A673 (cell line): ENCODE data around the gene CCDC9. TPM values are rescaled to one million over a fixed set of nuclear protein-coding genes. Genes with fewer than 3 reads are reported as not detected.

Source experiments
- BruUV-seq: library from RNA; stranded (reverse); fragments of 400-500 nt; replicated peaks from 2 replicates; lab custom pipeline; 2021; lab: Mats Ljungman, UMichigan
- CTCF ChIA-PET: fragments of 300-600 bp; sonication (Branson Sonifier 250); formaldehyde crosslinking; loops from one replicate; lab custom pipeline; 2022; ENCODE audit warnings: antibody characterized with exemption; lab: Charles Lee
- POLR2A ChIA-PET: fragments of 300-600 bp; sonication (Branson Sonifier 250); formaldehyde crosslinking; loops from one replicate; lab custom pipeline; 2022; ENCODE audit warnings: antibody characterized with exemption; ENCODE audit not compliant: low non-redundant PET; lab: Charles Lee
- DNase-seq: peaks from one replicate; pipeline ENCODE4 v3.0.0-alpha.2; 2015; ENCODE audit warnings: low spot score
- H3K27ac ChIP-seq: fragments of 200-600 bp; sonication (generic); 2 replicates; pipeline ENCODE4 v1.5.1; 2016; ENCODE audit warnings: mixed run types, low read depth, mild to moderate bottlenecking, mixed read lengths, antibody characterized with exemption, low read length; ENCODE audit not compliant: poor library complexity, severe bottlenecking
- H3K27me3 ChIP-seq: fragments of 200-600 bp; sonication (generic); replicated peaks from 2 replicates; pipeline ENCODE4 v1.6.1; 2017; ENCODE audit warnings: mixed run types, low read depth, mild to moderate bottlenecking, mixed read lengths, antibody characterized with exemption, low read length; ENCODE audit not compliant: insufficient read depth, poor library complexity
- H3K36me3 ChIP-seq: fragments of 200-600 bp; sonication (generic); 2 replicates; pipeline ENCODE4 v1.6.1; 2016; ENCODE audit warnings: mixed run types, mild to moderate bottlenecking, mixed read lengths, antibody characterized with exemption, low read length; ENCODE audit not compliant: insufficient read depth, poor library complexity, severe bottlenecking
- H3K4me1 ChIP-seq: fragments of 200-600 bp; sonication (generic); 2 replicates; pipeline ENCODE4 v1.6.1; 2017; ENCODE audit warnings: mixed run types, mild to moderate bottlenecking, mixed read lengths, antibody characterized with exemption, low read length; ENCODE audit not compliant: insufficient read depth, poor library complexity, severe bottlenecking
- H3K4me3 ChIP-seq: fragments of 200-600 bp; sonication (generic); 2 replicates; pipeline ENCODE4 v1.5.1; 2016; ENCODE audit warnings: low read depth, mixed run types, mild to moderate bottlenecking, mixed read lengths, low read length; ENCODE audit not compliant: poor library complexity, severe bottlenecking
- H3K9me3 ChIP-seq: fragments of 200-600 bp; sonication (generic); 2 replicates; pipeline ENCODE4 v1.6.1; 2016; ENCODE audit warnings: mixed run types, low read depth, mild to moderate bottlenecking, mixed read lengths, antibody characterized with exemption, low read length; ENCODE audit not compliant: poor library complexity, severe bottlenecking
- CTCF ChIP-seq: fragments of 300-800, 200-600 bp; sonication (generic); conservative IDR thresholded peaks from 2 replicates; pipeline ENCODE4 v1.5.1; 2017; ENCODE audit warnings: low read depth, mild to moderate bottlenecking, antibody characterized with exemption, low read length, moderate library complexity, mixed read lengths
- EZH2 ChIP-seq: fragments of 200-600 bp; sonication (generic); IDR thresholded peaks from 2 replicates; pipeline ENCODE4 v1.6.1; 2017; ENCODE audit warnings: borderline replicate concordance, low read depth, mild to moderate bottlenecking, mixed read lengths, antibody characterized with exemption, low read length; ENCODE audit not compliant: poor library complexity, severe bottlenecking
- intact Hi-C: fragments of 100-400 bp; cut with micrococcal nuclease; formaldehyde crosslinking; loops from one replicate; pipeline ENCODE4 v1.10.0; 2022; ENCODE audit not compliant: unreplicated experiment
- total RNA-seq: library from RNA; stranded (reverse); gene quantifications from 2 replicates; pipeline ENCODE4 v1.2.3, GENCODE V29; 2021

The CCDC9 gene
- total RNA-seq, 1 experiment from 2014 or later, result 36.4 TPM

- no peak for TF ChIP-seq EZH2
- no peak for TF ChIP-seq CTCF
- peak; percentile 76 for DNase-seq
- Histone ChIP-seq H3K4me1 (peaks cover 7% of the 10 kb centered on the region), H3K36me3 (peaks cover 1% of the 10 kb centered on the region), H3K27me3 (no peaks in the 10 kb centered on the region), H3K9me3 (no peaks in the 10 kb centered on the region), H3K4me3 (no peak overlapping the region), H3K27ac (peak overlapping the region; percentile 59)
- ChIA-PET POLR2A (no interaction called here), CTCF (interaction anchor here (1.2 kb wide), 1 partner anchor 9 kb away, joined by 4 read pairs; no protein-coding TSS in a partner anchor)
- intact Hi-C loops, result no loop called here
- no TSS peak for BruUV-seq
Measured at GRCh38 chr19:47253467-47253881, 2.9 kb upstream of the CCDC9 start.

- TF ChIP-seq EZH2, result no peak
- TF ChIP-seq CTCF, result no peak
- ChIA-PET POLR2A (no interaction called here), CTCF (interaction anchor here (1.2 kb wide), 1 partner anchor 10 kb away, joined by 4 read pairs; no protein-coding TSS in a partner anchor)
- DNase-seq, result no peak
- H3K9me3 ChIP-seq, result no peaks in the 10 kb centered on the region
- H3K4me1 ChIP-seq, result peaks cover 7% of the 10 kb centered on the region
- peaks cover 6% of the 10 kb centered on the region for H3K36me3 ChIP-seq
- H3K4me3 ChIP-seq, result no peak overlapping the region
- no peaks in the 10 kb centered on the region for H3K27me3 ChIP-seq
- peak overlapping the region; percentile 59 for H3K27ac ChIP-seq
- intact Hi-C loops, result no loop called here
- no TSS peak for BruUV-seq
Measured at GRCh38 chr19:47253970-47254369, 2.4 kb upstream of the CCDC9 start.

- peak; percentile 99 for DNase-seq
- BruUV-seq, result no TSS peak
Measured at GRCh38 chr19:47256693-47257410, 527 bp downstream of the CCDC9 start.

More at GRCh38 chr19:47256693-47257410, 527 bp downstream of the CCDC9 start:
- Histone ChIP-seq H3K4me3 (peak overlapping the region; percentile 52), H3K27ac (peak overlapping the region; percentile 88), H3K4me1 (peaks cover 7% of the 10 kb centered on the region), H3K9me3 (no peaks in the 10 kb centered on the region), H3K27me3 (no peaks in the 10 kb centered on the region), H3K36me3 (peaks cover 27% of the 10 kb centered on the region)
- ChIA-PET CTCF (interaction anchor here (0.6 to 1.8 kb wide), 5 partner anchors 9 to 540 kb away, joined by 3 to 18 read pairs (median 4); partner anchors contain the start of gene PRKD2), POLR2A (interaction anchor here (0.6 to 1.4 kb wide), 4 partner anchors 13 to 157 kb away, joined by 3 to 9 read pairs (median 7); partner anchors contain the start of genes INAFM1 and ZC3H4)
- TF ChIP-seq EZH2 (no peak), CTCF (no peak)
- intact Hi-C loops, result loop anchor here (1.0 kb wide), 1 partner anchor 16 kb away; no protein-coding TSS in a partner anchor
